GM21367 (cell line): ENCODE data around the gene PPFIBP1.
"Not testable (repeated sequence)": the region's sequence is repeated elsewhere in the genome, so short reads cannot be mapped to it uniquely, and the experiment has no call there.

Experiments
- ATAC-seq: cut with Tn5 transposase; IDR thresholded peaks from one replicate; pipeline ENCODE4 v1.9.1; 2021; ENCODE audit not compliant: unreplicated experiment

The PPFIBP1 gene

GRCh38 chr12:27561535-27562350, 37.7 kb downstream of the PPFIBP1 start:
- ATAC-seq = no peak

- ATAC-seq = no peak
Measured at GRCh38 chr12:27564612-27565213, 40.7 kb downstream of the PPFIBP1 start.

GRCh38 chr12:27566159-27566558, 42.2 kb downstream of the PPFIBP1 start:
- ATAC-seq = no peak

- ATAC-seq = no peak
Measured at GRCh38 chr12:27566626-27567025, 42.6 kb downstream of the PPFIBP1 start.

GRCh38 chr12:27571463-27571862, 47.5 kb downstream of the PPFIBP1 start:
- ATAC-seq = no peak

- ATAC-seq = no peak
Measured at GRCh38 chr12:27572486-27573255, 48.7 kb downstream of the PPFIBP1 start.

GRCh38 chr12:27573972-27574371, 50.0 kb downstream of the PPFIBP1 start:
- ATAC-seq = no peak

GRCh38 chr12:27575090-27575761, 51.2 kb downstream of the PPFIBP1 start:
- ATAC-seq = no peak

GRCh38 chr12:27575762-27576118, 51.7 kb downstream of the PPFIBP1 start:
- no peak for ATAC-seq

GRCh38 chr12:27576667-27577347, 52.8 kb downstream of the PPFIBP1 start:
- no peak for ATAC-seq

GRCh38 chr12:27577688-27578087, 53.7 kb downstream of the PPFIBP1 start:
- no peak for ATAC-seq

- ATAC-seq = no peak
Measured at GRCh38 chr12:27578689-27579372, 54.8 kb downstream of the PPFIBP1 start.

GRCh38 chr12:27580561-27581330, 56.7 kb downstream of the PPFIBP1 start:
- ATAC-seq = no peak

GRCh38 chr12:27581331-27581671, 57.3 kb downstream of the PPFIBP1 start:
- not testable (repeated sequence) for ATAC-seq

- not testable (repeated sequence) for ATAC-seq
Measured at GRCh38 chr12:27581833-27582232, 57.8 kb downstream of the PPFIBP1 start.

GRCh38 chr12:27582445-27582844, 58.4 kb downstream of the PPFIBP1 start:
- ATAC-seq = not testable (repeated sequence)

- no peak for ATAC-seq
Measured at GRCh38 chr12:27583057-27583797, 59.2 kb downstream of the PPFIBP1 start.

- no peak for ATAC-seq
Measured at GRCh38 chr12:27583981-27584380, 60.0 kb downstream of the PPFIBP1 start.

- ATAC-seq = no peak
Measured at GRCh38 chr12:27585739-27586265, 61.8 kb downstream of the PPFIBP1 start.
